ENCODE results near the gene SARS1.

- TF ChIP-seq POLR2AphosphoS5 (IDR thresholded peaks at IDR 0.05; ENCODE audit: low read depth) (no peak), GABPA (IDR thresholded peaks at IDR 0.05; ENCODE audit: low read depth) (no peak), CTCF (IDR thresholded peaks at IDR 0.05; ENCODE audit: insufficient read depth, low read length) (no peak), REST (IDR thresholded peaks at IDR 0.05; ENCODE audit: insufficient replicate concordance, low read depth) (no peak)
These were observed 41.5 kb downstream of the SARS1 start for GRCh38 chr1:109255097-109255651.

All from HL-60 (cell line).